ENCODE data around the gene HHIPL1. TPM values are rescaled to one million over a fixed set of nuclear protein-coding genes. Genes with fewer than 3 reads are reported as not detected.

HHIPL1 gene
- total and polyA plus RNA-seq, 2 donors (not counting 3 experiments of a cell fraction or from before 2014, with no cell fraction given) = 1.3 to 2.1 TPM

DNA sequence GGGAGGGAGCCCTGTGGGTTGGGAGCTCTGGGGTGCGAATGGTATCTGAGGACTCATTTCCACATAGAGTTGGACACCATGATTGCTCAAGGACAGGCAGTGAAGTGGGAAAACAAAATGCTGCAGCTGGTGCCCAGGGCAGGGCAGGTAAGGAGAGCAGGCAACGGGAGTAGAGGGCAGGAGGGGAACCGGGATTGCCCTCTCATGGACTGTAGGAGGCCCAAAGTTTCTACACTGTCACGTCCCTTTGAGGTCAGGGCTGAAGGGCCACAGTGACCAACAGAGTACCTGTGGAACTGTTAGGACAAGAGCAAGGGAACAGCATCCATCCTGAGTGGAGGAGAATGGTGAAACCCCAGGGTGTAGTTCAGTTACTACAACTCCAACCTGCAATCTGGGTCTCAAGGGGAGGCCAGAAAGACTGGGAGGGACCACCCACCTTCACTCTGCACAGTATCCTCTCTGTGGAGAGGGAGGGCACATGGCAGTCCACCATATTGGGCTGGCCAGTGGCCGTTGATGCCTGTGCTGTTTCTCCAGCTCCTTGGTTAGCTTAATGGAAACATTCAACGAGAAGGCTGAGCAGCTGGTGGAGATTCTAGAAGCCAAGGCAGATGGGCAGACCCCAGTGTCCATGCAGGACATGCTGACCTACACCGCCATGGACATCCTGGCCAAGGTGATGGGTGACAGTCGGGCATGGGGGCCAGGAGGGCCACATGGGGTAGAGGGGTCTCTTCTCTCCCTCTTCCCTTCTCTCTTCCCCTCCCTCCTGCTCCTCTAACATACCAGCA, 61.4 kb downstream of the HHIPL1 start:
- dilution Hi-C loops (cut with MboI; ENCODE audit: extremely low pct_ligation_motif_present, low sequenced_read_pairs) (no loop called here), intact Hi-C loops (cut with micrococcal nuclease) (no loop called here)
- H3K36me3 ChIP-seq (ENCODE audit: control insufficient read depth in 2 of 2, extremely low read depth in 1 of 2, insufficient read depth in 2 of 2, low read length in 2 of 2) = no peaks in the 10 kb centered on the region
- no peak overlapping the region for H2AFZ ChIP-seq (ENCODE audit: low read depth, low read length)
- FAIRE-seq (no peak), DNase-seq (ENCODE audit: low read depth, low spot score) (no peak)
- no peaks in the 10 kb centered on the region for H3K9me1 ChIP-seq (replicated peaks; ENCODE audit: control insufficient read depth, extremely low read depth, insufficient read depth, low read length)
- CTCF ChIA-PET = interaction anchor here (0.9 to 2.1 kb wide), 3 partner anchors 9 to 18 kb away, joined by 3 to 9 read pairs (median 4); no protein-coding TSS in a partner anchor
- no TSS peak for BruUV-seq (replicated peaks)
- TF ChIP-seq, protein P1, sequence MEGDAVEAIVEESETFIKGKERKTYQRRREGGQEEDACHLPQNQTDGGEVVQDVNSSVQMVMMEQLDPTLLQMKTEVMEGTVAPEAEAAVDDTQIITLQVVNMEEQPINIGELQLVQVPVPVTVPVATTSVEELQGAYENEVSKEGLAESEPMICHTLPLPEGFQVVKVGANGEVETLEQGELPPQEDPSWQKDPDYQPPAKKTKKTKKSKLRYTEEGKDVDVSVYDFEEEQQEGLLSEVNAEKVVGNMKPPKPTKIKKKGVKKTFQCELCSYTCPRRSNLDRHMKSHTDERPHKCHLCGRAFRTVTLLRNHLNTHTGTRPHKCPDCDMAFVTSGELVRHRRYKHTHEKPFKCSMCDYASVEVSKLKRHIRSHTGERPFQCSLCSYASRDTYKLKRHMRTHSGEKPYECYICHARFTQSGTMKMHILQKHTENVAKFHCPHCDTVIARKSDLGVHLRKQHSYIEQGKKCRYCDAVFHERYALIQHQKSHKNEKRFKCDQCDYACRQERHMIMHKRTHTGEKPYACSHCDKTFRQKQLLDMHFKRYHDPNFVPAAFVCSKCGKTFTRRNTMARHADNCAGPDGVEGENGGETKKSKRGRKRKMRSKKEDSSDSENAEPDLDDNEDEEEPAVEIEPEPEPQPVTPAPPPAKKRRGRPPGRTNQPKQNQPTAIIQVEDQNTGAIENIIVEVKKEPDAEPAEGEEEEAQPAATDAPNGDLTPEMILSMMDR (IDR thresholded peaks at IDR 0.05; ENCODE audit: extremely low read depth in 1 of 2, insufficient read depth in 1 of 2, low read depth in 1 of 2, low read length in 2 of 2) = no peak
- H3K9me3 ChIP-seq (replicated peaks; ENCODE audit: control insufficient read depth, insufficient read depth, low read length) = no peaks in the 10 kb centered on the region
- H3K27ac ChIP-seq (ENCODE audit: insufficient read depth, low read depth, low read length) = no peak overlapping the region
- no peaks in the 10 kb centered on the region for H4K20me1 ChIP-seq (replicated peaks; ENCODE audit: control insufficient read depth, extremely low read depth, insufficient read depth, low read length)
- no peak overlapping the region for H3K4me3 ChIP-seq (replicated peaks in 1 of 3; ENCODE audit: insufficient read depth in 1 of 3, low read depth in 1 of 3, low read length in 3 of 3)
- H3K27me3 ChIP-seq (ENCODE audit: control insufficient read depth in 2 of 2, insufficient read depth in 2 of 2, low read length in 2 of 2) = peaks cover 3 to 19% of the 10 kb centered on the region in 2 experiments
- no peak overlapping the region for H3K9ac ChIP-seq (replicated peaks; ENCODE audit: extremely low read depth, insufficient read depth, low read length)
- H3K79me2 ChIP-seq (ENCODE audit: control insufficient read depth, insufficient read depth, low read length) = no peaks in the 10 kb centered on the region
- H3K4me1 ChIP-seq (ENCODE audit: control insufficient read depth, extremely low read depth, insufficient read depth, low read length) = no peaks in the 10 kb centered on the region
- H3K4me2 ChIP-seq (ENCODE audit: insufficient read depth, low read length) = no peak overlapping the region
- POLR2A ChIA-PET = no interaction called here

GRCh38 chr14:99707420-99707819, 62.5 kb downstream of the HHIPL1 start:
- DNase-seq (ENCODE audit: low read depth, low spot score) (no peak), FAIRE-seq (no peak)
- H3K4me2 ChIP-seq (ENCODE audit: insufficient read depth, low read length) = no peak overlapping the region
- H3K9me3 ChIP-seq (replicated peaks; ENCODE audit: control insufficient read depth, insufficient read depth, low read length) = no peaks in the 10 kb centered on the region
- intact Hi-C loops (cut with micrococcal nuclease) (no loop called here), dilution Hi-C loops (cut with MboI; ENCODE audit: extremely low pct_ligation_motif_present, low sequenced_read_pairs) (no loop called here)
- BruUV-seq (replicated peaks) = no TSS peak
- TF ChIP-seq POLR2A (IDR thresholded peaks at IDR 0.05; ENCODE audit: low read depth, low read length) (no peak), JUN (IDR thresholded peaks at IDR 0.05; ENCODE audit: borderline replicate concordance, insufficient read depth, insufficient read length, low read depth) (no peak), GATA2 (IDR thresholded peaks at IDR 0.05; ENCODE audit: insufficient read depth, insufficient read length, low read depth, low read length) (no peak)
- no peak overlapping the region for H3K9ac ChIP-seq (replicated peaks; ENCODE audit: extremely low read depth, insufficient read depth, low read length)
- H3K27me3 ChIP-seq (ENCODE audit: control insufficient read depth in 2 of 2, insufficient read depth in 2 of 2, low read length in 2 of 2) = peaks cover 7 to 24% of the 10 kb centered on the region in 2 experiments
- H3K9me1 ChIP-seq (replicated peaks; ENCODE audit: control insufficient read depth, extremely low read depth, insufficient read depth, low read length) = no peaks in the 10 kb centered on the region
- H3K4me3 ChIP-seq (replicated peaks in 1 of 3; ENCODE audit: insufficient read depth in 1 of 3, low read depth in 1 of 3, low read length in 3 of 3) = no peak overlapping the region
- ChIA-PET CTCF (interaction anchor here (0.9 kb wide), 1 partner anchor 10 kb away, joined by 3 read pairs; no protein-coding TSS in a partner anchor), POLR2A (no interaction called here)
- no peak overlapping the region for H3K27ac ChIP-seq (ENCODE audit: insufficient read depth, low read depth, low read length)
- no peaks in the 10 kb centered on the region for H3K4me1 ChIP-seq (ENCODE audit: control insufficient read depth, extremely low read depth, insufficient read depth, low read length)
- no peaks in the 10 kb centered on the region for H4K20me1 ChIP-seq (replicated peaks; ENCODE audit: control insufficient read depth, extremely low read depth, insufficient read depth, low read length)
- no peak overlapping the region for H2AFZ ChIP-seq (ENCODE audit: low read depth, low read length)
- no peaks in the 10 kb centered on the region for H3K36me3 ChIP-seq (ENCODE audit: control insufficient read depth in 2 of 2, extremely low read depth in 1 of 2, insufficient read depth in 2 of 2, low read length in 2 of 2)
- H3K79me2 ChIP-seq (ENCODE audit: control insufficient read depth, insufficient read depth, low read length) = no peaks in the 10 kb centered on the region

Measured in endothelial cell of umbilical vein (primary cell).